ENCODE data around the gene SLC22A23.

SLC22A23 gene

DNA sequence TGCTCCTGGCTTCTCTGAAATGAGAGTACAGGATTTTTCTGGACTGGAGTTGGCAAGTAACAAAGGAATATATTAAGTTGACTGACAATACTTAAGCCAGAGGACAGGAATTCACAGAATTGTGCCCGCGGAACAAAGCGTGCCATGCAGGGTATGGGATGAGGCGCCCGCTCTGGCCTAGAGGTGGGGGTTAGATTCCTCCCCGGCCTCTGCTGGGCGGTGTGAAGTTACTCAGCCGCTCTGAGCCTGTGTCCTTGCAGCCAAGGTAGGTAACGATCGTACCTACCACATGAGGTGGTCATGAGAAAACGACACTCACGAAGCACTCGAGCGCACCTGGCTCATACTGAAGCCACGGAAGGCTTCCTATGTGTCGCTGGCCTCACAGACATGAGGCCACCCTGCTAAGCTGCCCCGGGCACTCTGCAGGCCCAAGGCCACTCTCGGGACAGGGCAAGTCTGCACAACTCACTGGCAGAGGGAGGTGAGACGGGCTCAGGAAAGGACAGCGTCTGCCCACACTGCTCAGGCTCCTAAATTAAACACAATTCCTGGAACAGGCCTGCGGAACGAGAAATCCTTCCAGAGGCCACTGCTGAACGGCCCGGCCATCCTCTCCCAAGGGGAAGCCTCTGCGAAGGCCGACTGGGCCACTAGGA, 127.3 kb downstream of the SLC22A23 start:
- peaks cover 53% of the 10 kb centered on the region for H3K4me1 ChIP-seq (ENCODE audit: insufficient read depth, low read length)
- no peaks in the 10 kb centered on the region for H3K9me3 ChIP-seq (ENCODE audit: low read length)
- H2AFZ ChIP-seq (ENCODE audit: low read depth, low read length): no peak overlapping the region
- H3K27me3 ChIP-seq (ENCODE audit: insufficient read depth, low read length): no peaks in the 10 kb centered on the region
- H3K36me3 ChIP-seq (ENCODE audit: insufficient read depth, low read length): no peaks in the 10 kb centered on the region
- H3K4me3 ChIP-seq (ENCODE audit: low read length): no peak overlapping the region

DNA sequence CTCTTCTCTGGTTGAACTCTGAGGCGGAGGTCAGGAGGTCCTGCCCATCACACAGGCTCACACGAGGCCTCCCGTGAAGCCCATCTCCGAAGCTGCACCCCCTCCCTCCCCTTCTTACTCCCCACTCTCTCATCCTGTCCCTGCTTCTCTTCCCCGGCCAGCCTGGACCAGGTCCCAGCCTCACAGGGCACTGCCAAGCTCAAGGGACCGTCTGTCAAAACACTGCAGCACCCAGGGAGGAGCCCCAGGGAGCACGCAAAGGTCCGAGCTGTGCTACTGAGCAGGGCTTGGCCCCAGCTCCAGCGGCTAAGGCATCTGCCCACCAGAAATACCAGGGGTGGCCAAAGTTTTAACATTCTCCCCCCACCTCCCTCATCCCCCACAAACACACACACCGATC, 128.1 kb downstream of the SLC22A23 start:
- Histone ChIP-seq H3K36me3 (ENCODE audit: insufficient read depth, low read length) (no peaks in the 10 kb centered on the region), H3K9me3 (ENCODE audit: low read length) (no peaks in the 10 kb centered on the region), H3K4me3 (ENCODE audit: low read length) (no peak overlapping the region), H3K4me1 (ENCODE audit: insufficient read depth, low read length) (peaks cover 57% of the 10 kb centered on the region), H3K27me3 (ENCODE audit: insufficient read depth, low read length) (no peaks in the 10 kb centered on the region), H2AFZ (ENCODE audit: low read depth, low read length) (no peak overlapping the region)

DNA sequence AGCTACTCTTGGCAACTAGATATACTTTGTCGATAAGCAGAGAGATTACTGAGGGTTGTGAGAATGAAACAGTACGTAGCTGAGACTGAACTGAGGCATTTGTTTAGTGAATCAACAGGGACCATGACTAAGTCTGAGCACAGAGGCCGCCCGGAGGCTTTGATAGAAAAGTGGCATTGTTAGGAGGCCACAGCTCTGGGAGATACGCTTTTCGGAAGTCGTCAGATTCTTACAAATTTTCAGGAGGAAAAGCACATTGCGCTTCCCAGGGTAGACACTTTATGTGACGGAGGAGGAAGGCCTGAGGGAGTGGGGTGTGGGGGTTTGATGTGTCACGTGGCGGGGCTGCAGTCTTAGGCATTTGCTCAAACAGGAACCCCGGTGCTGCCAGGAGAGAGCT, 128.7 kb downstream of the SLC22A23 start:
- no peak overlapping the region for H3K4me3 ChIP-seq (ENCODE audit: low read length)
- H3K36me3 ChIP-seq (ENCODE audit: insufficient read depth, low read length): no peaks in the 10 kb centered on the region
- no peak overlapping the region for H2AFZ ChIP-seq (ENCODE audit: low read depth, low read length)
- no peaks in the 10 kb centered on the region for H3K9me3 ChIP-seq (ENCODE audit: low read length)
- H3K27me3 ChIP-seq (ENCODE audit: insufficient read depth, low read length): no peaks in the 10 kb centered on the region
- peaks cover 52% of the 10 kb centered on the region for H3K4me1 ChIP-seq (ENCODE audit: insufficient read depth, low read length)

DNA sequence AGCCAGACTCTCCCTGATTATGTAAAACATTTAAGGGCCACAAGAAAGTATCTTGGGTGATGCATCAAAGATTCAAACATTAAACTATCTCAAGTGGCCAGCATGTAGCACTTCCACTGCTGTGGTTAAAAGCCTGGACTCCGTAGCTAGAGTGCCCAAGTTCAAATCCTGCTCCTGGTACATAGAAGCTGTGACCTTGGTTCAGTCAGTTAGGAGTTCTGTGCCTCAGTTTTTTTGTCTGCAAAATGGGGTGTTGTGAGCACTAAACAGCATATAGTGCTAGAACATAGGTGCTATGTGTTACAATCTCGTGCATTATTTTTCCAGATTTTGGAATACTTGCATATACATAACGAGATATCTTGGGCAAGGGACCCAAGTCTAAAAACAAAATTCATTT, 129.4 kb downstream of the SLC22A23 start:
- Histone ChIP-seq H3K9me3 (ENCODE audit: low read length) (no peaks in the 10 kb centered on the region), H3K27me3 (ENCODE audit: insufficient read depth, low read length) (no peaks in the 10 kb centered on the region), H3K4me3 (ENCODE audit: low read length) (no peak overlapping the region), H3K4me1 (ENCODE audit: insufficient read depth, low read length) (peaks cover 51% of the 10 kb centered on the region), H2AFZ (ENCODE audit: low read depth, low read length) (no peak overlapping the region), H3K36me3 (ENCODE audit: insufficient read depth, low read length) (peaks cover 2% of the 10 kb centered on the region)

DNA sequence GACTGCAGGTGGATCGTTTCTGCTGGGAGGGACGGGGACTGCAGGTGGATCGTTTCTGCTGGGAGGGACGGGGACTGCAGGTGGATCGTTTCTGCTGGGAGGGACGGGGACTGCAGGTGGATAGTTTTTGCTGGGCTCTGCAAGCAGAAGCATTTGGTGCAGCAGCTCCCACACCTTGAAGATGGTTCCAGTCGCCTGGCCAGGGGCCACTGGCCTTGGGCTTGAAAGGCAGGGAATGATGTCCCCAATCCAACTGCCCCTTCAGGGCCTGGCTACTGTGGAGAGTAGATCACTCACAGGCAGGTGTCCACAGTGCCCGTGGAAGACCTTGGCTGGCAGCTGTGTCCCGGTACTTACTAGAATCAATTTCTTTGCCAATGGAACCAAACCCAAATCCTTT, 129.9 kb downstream of the SLC22A23 start:
- no peak overlapping the region for H3K4me3 ChIP-seq (ENCODE audit: low read length)
- no peaks in the 10 kb centered on the region for H3K27me3 ChIP-seq (ENCODE audit: insufficient read depth, low read length)
- H3K4me1 ChIP-seq (ENCODE audit: insufficient read depth, low read length): peaks cover 49% of the 10 kb centered on the region
- H3K36me3 ChIP-seq (ENCODE audit: insufficient read depth, low read length): peaks cover 2% of the 10 kb centered on the region
- no peaks in the 10 kb centered on the region for H3K9me3 ChIP-seq (ENCODE audit: low read length)
- H2AFZ ChIP-seq (ENCODE audit: low read depth, low read length): no peak overlapping the region

DNA sequence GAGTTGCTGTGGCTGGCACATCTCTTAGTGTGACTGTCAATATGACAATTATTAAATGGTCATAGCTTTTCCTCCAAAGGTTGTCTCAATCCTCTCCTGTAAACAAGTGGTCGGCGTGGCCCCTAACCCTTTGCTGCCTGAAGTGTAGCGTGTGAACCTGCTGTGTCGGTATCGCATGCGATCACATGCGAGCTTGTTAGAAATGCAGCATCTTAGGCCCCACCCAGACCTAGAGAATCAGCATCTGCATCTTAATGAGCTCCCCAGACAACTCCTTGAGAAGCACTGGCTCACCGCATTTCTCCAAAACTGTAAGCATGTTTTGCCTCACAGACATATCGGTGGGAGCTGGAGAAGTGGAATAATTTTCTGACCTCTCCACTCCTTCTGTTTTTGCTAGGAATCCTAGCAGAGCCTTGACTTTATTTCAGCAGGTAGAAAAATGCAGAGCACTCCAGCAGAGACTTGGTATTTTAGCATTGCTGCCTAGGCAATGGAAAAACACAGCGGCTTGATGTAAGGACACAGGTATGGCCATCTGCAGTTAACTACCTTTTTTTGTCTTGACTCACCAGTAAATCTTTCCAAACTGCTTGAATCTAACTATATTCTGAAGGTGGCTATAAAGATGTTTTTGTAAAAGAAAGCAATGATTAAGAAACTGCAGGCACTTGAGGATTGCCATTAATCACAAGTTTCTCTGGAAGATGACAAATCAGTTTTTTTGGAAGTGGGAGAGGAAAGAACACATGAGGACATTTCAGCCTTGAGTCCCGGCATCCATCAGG, 130.5 kb downstream of the SLC22A23 start:
- Histone ChIP-seq H3K9me3 (ENCODE audit: low read length) (no peaks in the 10 kb centered on the region), H3K27me3 (ENCODE audit: insufficient read depth, low read length) (no peaks in the 10 kb centered on the region), H3K4me3 (ENCODE audit: low read length) (no peak overlapping the region), H3K36me3 (ENCODE audit: insufficient read depth, low read length) (peaks cover 2% of the 10 kb centered on the region), H3K4me1 (ENCODE audit: insufficient read depth, low read length) (peaks cover 45% of the 10 kb centered on the region), H2AFZ (ENCODE audit: low read depth, low read length) (no peak overlapping the region)

DNA sequence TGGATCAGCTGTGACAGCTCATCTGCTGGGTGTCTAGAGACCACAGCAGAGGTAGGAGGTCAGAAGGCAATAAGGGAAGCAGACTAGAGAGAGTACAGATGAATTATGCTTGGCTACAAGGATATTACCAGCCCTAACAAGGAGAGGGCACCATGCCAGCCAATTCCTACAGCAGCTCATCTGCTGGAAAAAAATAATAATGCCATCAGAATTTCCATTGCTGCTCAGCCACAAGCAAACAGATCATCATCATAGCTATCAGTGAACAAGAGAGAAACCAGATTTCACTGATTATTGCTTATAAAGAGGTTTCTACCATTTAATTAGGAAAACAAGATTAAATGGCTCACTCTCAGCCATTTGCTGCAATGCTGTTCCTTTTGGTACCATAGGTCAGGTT, 131.6 kb downstream of the SLC22A23 start:
- Histone ChIP-seq H3K4me1 (ENCODE audit: insufficient read depth, low read length) (peaks cover 45% of the 10 kb centered on the region), H3K4me3 (ENCODE audit: low read length) (no peak overlapping the region), H3K27me3 (ENCODE audit: insufficient read depth, low read length) (no peaks in the 10 kb centered on the region), H2AFZ (ENCODE audit: low read depth, low read length) (no peak overlapping the region), H3K36me3 (ENCODE audit: insufficient read depth, low read length) (peaks cover 2% of the 10 kb centered on the region), H3K9me3 (ENCODE audit: low read length) (no peaks in the 10 kb centered on the region)

DNA sequence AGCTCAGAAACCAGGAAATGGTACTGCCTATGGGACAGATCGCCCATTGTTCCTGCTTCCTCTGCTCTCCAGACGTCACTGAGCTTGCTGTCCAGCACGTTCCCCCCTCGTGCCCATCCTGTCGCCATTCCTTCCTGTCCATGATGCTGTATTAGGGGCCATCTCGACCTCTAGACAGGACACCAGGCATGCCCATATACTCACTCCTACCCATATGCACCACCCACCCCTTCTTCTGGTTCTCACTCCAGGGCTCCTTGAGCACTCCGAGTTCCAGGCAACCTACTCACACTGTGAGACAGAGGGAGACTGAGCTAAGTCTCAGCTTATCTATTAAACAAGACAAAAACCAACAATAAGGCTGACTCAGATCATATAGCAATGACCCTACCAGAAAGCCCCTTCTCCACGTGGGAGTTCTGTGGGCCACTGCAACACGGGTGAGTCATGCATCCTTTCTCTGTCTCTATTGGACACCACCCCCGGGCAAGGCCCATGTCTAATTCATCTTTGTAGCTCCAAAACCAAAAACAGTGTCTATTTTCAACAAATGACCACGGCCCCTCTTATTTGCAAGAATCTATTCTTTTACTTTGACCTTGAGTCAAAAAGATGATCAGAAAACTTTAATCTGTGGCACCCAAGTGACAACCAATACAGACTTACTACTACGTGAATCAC, 132.4 kb downstream of the SLC22A23 start:
- Histone ChIP-seq H3K36me3 (ENCODE audit: insufficient read depth, low read length) (peaks cover 2% of the 10 kb centered on the region), H2AFZ (ENCODE audit: low read depth, low read length) (no peak overlapping the region), H3K4me1 (ENCODE audit: insufficient read depth, low read length) (peaks cover 40% of the 10 kb centered on the region), H3K4me3 (ENCODE audit: low read length) (no peak overlapping the region), H3K27me3 (ENCODE audit: insufficient read depth, low read length) (no peaks in the 10 kb centered on the region), H3K9me3 (ENCODE audit: low read length) (no peaks in the 10 kb centered on the region)

DNA sequence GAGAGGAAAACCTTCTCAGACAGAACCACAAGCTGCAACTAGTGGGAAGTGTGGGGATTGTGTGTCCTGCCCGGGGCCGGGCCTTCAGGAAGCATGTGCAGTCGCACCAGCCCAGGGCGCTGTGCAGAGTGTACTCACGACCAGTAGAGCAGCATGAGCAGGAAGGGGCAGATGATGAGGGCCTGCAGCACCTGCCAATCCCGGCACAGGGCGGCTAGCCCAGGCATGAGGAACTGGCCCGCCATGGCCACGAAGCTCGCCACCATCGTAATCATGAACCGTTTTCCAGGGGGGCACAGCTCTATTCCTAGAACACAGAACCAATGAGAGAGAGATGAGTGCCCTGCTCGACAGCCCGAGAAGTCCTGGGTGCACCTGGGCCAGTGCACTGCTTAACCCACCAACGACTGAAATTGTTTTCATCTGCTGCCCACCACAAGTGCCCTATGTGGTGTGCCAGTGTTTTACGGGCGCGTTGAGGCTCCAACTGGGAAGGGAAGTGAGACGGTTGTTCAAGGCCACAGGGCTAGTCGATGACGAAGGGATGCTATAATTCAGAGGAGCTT, 133.1 kb downstream of the SLC22A23 start:
- Histone ChIP-seq H3K9me3 (ENCODE audit: low read length) (no peaks in the 10 kb centered on the region), H3K4me1 (ENCODE audit: insufficient read depth, low read length) (peaks cover 34% of the 10 kb centered on the region), H2AFZ (ENCODE audit: low read depth, low read length) (no peak overlapping the region), H3K27me3 (ENCODE audit: insufficient read depth, low read length) (no peaks in the 10 kb centered on the region), H3K4me3 (ENCODE audit: low read length) (no peak overlapping the region), H3K36me3 (ENCODE audit: insufficient read depth, low read length) (peaks cover 4% of the 10 kb centered on the region)

DNA sequence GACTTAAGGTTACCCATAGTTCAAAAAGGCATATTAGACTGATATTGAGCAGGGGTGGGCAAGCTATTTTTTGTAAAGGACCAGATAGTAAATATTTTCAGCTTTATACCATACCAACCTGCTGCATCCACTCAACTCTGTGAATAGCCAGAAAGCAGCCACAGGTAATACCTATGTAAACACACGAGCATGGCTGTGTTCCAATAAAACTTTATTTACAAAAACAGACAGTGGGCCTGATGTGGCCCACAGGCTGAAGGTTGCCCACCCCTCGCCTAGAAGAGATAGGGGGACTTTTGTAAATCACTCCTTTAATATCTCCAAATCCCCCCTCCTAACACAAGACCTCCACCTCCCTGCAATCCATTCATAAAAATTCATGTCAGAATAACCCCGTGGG, 133.7 kb downstream of the SLC22A23 start:
- no peaks in the 10 kb centered on the region for H3K9me3 ChIP-seq (ENCODE audit: low read length)
- H3K4me3 ChIP-seq (ENCODE audit: low read length): no peak overlapping the region
- H3K36me3 ChIP-seq (ENCODE audit: insufficient read depth, low read length): peaks cover 6% of the 10 kb centered on the region
- peaks cover 28% of the 10 kb centered on the region for H3K4me1 ChIP-seq (ENCODE audit: insufficient read depth, low read length)
- no peak overlapping the region for H2AFZ ChIP-seq (ENCODE audit: low read depth, low read length)
- no peaks in the 10 kb centered on the region for H3K27me3 ChIP-seq (ENCODE audit: insufficient read depth, low read length)

DNA sequence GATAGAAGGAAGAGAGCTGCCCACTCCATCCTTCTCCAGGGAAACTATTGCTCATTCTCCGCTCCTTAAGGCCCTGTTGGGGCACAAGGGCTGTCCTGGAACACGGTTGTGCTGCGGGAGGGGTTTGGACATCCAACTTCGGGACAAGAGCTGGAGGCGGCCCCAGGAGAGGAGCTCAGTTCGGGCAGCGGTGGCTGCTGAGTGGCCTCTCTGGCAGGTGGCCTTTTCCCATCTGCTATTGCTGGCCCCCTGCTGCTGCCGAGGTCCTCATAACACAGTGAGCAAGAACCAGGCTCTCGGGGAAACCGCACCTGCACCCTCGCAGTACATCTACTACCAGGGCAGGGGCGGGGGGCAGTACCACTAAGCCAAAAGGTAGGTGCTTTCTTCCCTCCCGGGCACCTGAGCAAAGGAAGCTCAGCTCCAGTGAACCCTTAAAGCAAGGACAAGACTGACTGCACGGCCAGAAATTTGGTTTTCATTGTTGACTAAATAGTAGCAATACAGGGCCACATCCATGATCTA, 134.4 kb downstream of the SLC22A23 start:
- Histone ChIP-seq H3K27me3 (ENCODE audit: insufficient read depth, low read length) (no peaks in the 10 kb centered on the region), H3K4me1 (ENCODE audit: insufficient read depth, low read length) (peaks cover 28% of the 10 kb centered on the region), H2AFZ (ENCODE audit: low read depth, low read length) (no peak overlapping the region), H3K4me3 (ENCODE audit: low read length) (no peak overlapping the region), H3K9me3 (ENCODE audit: low read length) (no peaks in the 10 kb centered on the region), H3K36me3 (ENCODE audit: insufficient read depth, low read length) (peaks cover 6% of the 10 kb centered on the region)

DNA sequence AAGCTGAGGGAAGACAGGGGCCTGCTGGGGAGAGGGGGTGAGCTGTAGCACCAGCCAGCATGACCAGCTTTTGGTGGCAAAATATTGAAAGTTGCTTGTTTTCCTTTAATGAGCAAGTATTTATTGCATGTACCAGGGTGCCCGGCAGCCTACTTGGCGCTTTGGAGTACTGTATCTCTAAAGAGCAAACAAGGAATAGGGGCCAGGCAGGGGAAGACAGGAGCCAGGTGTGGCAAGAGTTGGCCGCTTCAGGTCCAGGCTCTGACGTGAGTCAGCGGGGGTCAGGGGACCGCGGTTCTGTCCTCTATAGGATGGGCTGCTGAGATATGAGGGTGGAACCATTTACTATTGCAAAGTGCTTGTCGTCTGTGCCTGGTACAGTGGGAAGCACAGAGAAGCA, 135.0 kb downstream of the SLC22A23 start:
- Histone ChIP-seq H2AFZ (ENCODE audit: low read depth, low read length) (no peak overlapping the region), H3K4me3 (ENCODE audit: low read length) (no peak overlapping the region), H3K9me3 (ENCODE audit: low read length) (no peaks in the 10 kb centered on the region), H3K27me3 (ENCODE audit: insufficient read depth, low read length) (no peaks in the 10 kb centered on the region), H3K4me1 (ENCODE audit: insufficient read depth, low read length) (peaks cover 28% of the 10 kb centered on the region), H3K36me3 (ENCODE audit: insufficient read depth, low read length) (peaks cover 9% of the 10 kb centered on the region)

DNA sequence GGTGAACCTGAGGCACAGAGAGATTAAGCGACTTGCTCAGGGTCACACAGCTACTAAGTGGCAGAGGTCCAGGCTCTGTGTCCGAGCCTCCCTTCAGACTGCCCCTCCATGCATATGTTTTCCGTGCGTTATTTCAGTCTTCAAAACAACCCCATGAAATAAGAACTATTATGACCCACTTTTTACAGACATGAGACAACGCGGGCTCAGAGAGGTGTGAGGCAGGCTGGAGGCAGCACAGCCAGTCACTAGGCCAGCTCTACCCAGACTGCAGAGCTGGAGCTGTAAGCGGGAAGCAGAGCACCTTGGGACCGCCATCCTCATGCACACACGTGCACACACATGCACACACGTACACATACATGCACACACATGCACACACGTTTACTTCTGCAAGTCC, 135.8 kb downstream of the SLC22A23 start:
- Histone ChIP-seq H3K4me1 (ENCODE audit: insufficient read depth, low read length) (peaks cover 21% of the 10 kb centered on the region), H3K36me3 (ENCODE audit: insufficient read depth, low read length) (peaks cover 16% of the 10 kb centered on the region), H2AFZ (ENCODE audit: low read depth, low read length) (no peak overlapping the region), H3K27me3 (ENCODE audit: insufficient read depth, low read length) (no peaks in the 10 kb centered on the region), H3K4me3 (ENCODE audit: low read length) (no peak overlapping the region), H3K9me3 (ENCODE audit: low read length) (no peaks in the 10 kb centered on the region)
